HG03196 (cell line): ENCODE data around the gene SGSM2.

Source experiments
- ATAC-seq: cut with Tn5 transposase; IDR thresholded peaks from one replicate; pipeline ENCODE4 v1.9.1; 2021; ENCODE audit not compliant: unreplicated experiment

The SGSM2 gene

DNA sequence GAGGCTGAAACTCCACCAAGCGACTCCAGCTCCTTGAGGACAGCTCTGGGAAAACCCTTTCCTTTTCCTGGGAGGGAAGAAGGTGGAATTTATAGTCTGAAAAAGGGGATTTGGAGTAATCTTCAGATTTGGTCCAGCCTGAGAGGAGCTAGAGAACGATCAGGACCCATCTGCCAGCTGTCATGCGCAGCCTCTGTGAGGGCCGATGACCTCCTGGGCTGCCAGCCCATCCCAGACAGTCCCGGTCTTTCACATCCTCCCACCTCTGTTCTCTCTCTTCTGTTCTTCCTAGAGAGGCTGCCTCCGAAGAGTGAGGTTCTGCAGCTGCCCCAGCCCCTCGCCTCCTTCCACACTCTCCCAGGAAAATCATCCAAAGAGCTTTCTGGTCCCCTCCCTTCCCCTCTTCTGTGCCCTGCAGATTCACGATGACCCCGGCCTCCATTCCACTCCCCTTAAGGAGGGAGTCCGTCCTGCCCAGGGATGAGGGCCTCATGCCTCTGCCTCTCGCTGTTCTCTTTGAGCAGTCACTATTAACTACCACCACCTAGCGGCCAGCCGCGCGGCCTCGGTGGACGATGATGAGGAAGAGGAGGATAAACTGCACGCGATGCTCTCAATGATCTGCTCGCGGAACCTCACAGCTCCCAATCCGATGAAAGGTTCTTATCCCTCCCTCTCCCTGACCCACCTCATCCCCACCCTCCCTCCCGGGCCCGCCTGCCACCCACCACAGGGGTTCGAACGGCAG lies 29.6 kb downstream of the SGSM2 start:
- no peak for ATAC-seq

GRCh38 chr17:2368359-2368758 lies 31.1 kb downstream of the SGSM2 start:
- ATAC-seq: no peak

- ATAC-seq: no peak
These were observed 31.7 kb downstream of the SGSM2 start for GRCh38 chr17:2369039-2369438.

GRCh38 chr17:2369551-2370210 lies 32.4 kb downstream of the SGSM2 start:
- ATAC-seq: no peak

DNA sequence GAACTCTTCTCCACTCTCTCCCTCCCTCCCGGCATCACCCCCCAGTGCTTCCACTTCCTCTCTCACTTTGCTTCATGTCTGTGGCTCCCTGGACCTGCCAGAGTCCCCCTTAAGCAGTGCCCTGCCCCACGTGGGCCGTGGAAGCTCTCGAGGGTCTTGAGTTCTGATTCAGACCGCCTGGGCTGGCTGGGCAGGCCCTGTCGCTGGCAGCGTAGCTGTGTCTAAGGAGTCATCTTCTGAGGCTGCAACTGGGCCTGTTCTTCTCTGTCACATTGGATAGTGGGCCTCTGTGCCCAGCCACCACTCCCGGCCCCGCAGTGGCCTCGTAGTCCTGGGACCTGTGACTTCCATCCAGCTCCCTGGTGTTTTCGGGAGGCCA lies 32.9 kb downstream of the SGSM2 start:
- ATAC-seq: no peak

DNA sequence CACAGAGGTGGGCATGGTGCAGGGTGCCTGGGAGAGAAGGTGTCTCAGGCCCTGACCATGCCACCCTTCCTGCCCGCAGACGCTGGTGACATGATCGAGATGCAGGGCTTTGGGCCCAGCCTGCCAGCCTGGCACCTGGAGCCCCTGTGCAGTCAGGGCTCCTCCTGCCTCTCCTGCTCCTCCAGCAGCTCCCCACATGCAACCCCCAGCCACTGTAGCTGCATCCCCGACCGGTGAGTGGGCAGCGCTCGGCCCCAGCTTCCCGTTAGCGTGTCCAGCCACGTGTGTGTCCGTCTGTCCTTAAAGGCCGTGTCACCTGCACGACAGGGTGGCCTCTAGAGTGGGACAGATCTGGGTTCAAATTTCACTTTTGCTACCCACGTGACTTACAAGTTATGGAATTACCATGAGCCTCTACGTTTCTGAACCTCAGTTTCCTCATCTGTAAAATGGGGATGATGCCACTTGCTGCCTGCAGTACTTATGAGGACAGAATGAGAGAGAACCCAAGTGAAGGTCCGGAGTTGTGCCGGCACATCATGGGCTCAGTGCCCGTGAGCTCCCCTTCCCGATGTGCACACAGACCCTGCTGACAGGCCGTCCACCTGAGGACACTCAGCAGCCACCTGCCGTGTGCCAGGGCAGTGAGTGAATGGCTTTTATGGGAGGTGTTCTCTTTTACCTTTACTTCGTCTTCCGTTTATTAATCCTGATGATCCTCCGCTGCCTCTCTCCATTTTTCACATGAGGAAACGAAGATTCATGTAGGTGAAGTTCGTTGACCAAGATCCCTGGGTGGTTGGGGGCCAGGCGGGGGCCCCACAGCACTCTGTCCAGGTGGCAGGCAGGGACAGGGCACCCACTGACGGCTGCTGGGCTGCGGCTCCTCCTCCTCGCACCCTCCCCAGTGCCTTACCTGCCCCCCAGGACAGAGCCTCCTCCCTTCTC lies 34.2 kb downstream of the SGSM2 start:
- no peak for ATAC-seq

DNA sequence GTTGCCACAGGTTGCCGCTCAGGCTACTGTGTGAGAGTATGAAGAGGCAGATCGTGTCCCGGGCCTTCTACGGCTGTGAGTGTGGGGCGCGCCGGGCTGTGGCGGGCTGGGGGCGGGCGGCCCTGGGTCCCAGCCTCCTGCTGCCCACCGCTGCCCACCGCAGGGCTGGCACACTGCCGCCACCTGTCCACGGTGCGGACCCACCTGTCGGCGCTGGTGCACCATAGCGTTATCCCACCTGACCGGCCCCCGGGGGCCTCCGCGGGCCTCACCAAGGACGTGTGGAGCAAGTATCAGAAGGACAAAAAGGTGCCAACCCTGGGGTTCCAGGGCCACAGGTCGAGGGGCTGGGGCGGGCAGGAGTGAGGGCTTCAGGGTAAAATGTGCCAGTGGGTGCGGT lies 34.9 kb downstream of the SGSM2 start:
- ATAC-seq: no peak

DNA sequence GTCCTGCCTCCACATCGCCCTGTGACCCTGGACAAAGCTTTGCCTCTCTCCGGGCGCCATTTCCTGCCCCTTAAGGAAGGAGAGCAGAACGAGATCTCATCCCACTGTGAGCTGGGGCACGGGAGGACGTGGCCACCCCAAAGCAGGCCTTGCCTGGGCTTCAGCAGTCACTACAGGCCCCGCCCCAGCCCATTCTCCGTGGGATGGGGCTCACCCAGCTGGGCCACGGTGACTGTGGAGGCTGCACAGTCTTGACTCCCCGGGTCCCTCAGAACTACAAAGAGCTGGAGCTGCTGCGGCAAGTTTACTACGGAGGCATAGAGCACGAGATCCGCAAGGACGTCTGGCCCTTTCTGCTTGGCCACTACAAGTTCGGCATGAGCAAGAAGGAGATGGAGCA lies 35.4 kb downstream of the SGSM2 start:
- ATAC-seq: no peak

DNA sequence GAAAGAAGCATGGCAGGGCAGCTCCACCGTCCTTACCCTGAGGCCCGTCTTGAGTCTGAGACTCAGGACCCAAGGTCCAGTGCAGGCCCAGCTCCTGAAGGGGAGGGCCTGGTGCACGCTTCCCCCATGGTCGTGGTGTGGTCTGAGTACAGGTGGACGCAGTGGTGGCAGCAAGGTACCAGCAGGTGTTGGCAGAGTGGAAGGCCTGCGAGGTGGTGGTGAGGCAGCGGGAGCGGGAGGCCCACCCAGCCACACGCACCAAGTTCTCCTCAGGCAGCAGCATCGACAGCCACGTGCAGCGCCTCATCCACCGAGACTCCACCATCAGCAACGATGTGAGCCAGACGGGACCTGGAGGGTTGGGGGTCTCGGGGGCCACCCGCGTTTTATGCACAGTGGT lies 35.9 kb downstream of the SGSM2 start:
- ATAC-seq: no peak

DNA sequence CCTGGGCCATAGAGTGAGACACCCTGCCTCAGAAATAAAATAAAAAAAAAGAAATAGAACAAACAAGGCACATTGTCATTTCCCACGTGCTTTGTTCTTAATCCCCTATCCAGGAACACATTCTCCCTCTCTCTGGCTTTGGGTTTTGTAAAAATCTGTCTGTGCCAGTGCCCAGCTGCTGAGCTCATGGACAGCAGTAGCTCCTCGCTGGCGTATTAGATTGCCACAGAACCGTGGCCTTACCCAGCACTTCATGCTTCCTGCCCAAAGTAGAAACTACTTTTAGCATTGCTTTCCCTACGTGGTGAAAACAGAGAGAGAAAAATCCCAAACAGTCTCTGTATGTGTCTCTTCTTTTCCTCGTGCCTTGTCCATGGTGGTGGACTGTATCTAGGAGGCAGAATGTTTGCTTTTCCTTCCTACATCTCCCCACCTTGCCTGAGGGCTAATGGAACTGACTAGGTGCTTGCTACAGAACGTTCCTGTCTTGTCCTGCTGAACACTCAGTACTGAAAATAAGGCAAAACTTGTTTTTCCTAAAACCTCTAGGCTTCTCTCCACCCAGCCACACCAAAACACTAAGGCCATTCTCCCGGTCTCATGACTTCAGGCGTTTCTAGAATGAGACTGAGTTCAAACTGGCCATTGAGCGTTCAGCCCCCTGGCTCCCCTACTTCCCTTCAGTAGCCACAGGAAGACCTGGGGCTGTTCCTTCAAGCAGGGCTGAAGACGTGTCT lies 37.4 kb downstream of the SGSM2 start:
- ATAC-seq: no peak

DNA sequence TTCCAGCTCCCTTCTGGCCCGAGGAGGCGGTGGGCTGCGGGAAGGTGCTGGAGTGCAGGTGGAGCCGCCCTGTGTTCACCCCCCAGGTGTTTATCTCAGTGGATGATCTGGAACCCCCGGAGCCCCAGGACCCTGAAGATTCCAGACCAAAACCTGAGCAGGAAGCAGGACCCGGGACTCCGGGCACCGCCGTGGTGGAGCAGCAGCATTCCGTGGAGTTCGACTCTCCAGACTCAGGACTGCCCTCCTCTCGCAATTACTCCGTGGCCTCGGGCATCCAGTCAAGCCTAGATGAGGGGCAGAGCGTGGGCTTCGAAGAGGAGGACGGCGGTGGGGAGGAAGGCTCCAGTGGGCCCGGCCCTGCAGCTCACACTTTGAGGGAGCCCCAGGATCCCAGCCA lies 38.1 kb downstream of the SGSM2 start:
- no peak for ATAC-seq

DNA sequence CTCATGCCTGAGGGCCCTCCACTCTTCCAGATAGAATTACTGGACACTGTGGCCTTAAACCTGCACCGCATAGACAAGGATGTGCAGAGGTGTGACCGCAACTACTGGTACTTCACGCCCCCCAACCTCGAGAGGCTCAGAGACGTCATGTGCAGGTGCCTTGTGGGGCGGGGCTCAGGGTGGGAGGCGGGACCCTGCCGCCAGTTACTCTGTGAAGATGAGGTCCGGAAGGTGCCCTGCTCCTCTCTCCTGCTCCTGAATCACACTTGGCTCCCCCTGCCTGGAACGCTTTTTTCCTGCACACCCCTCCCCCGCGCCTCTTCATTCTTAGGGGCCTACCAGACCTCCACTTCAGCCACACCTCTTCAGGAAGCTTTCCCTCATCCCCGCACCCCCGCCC lies 38.8 kb downstream of the SGSM2 start:
- ATAC-seq: no peak

GRCh38 chr17:2377659-2378058 lies 40.4 kb downstream of the SGSM2 start:
- ATAC-seq: no peak

DNA sequence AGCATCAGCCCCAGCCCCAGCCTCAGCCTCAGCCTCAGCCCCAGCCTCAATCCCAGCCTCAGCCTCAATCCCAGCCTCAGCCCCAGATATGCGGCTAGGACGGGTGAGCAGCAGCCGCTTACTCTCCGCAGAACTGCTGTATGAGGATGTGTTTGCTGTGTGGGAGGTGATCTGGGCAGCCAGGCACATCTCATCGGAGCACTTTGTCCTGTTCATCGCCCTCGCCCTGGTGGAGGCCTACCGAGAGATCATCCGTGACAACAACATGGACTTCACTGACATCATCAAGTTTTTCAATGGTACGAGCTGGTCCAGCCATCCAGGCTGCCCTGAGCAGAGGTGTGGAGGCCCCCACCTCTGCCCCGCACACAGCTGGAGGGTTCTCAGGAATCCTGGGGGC lies 41.6 kb downstream of the SGSM2 start:
- no peak for ATAC-seq

- ATAC-seq: no peak
These were observed 42.4 kb downstream of the SGSM2 start for GRCh38 chr17:2379489-2380225.

- no peak for ATAC-seq
These were observed 43.1 kb downstream of the SGSM2 start for GRCh38 chr17:2380226-2380922.

- ATAC-seq: no peak
These were observed 43.8 kb downstream of the SGSM2 start for GRCh38 chr17:2380950-2381649.

DNA sequence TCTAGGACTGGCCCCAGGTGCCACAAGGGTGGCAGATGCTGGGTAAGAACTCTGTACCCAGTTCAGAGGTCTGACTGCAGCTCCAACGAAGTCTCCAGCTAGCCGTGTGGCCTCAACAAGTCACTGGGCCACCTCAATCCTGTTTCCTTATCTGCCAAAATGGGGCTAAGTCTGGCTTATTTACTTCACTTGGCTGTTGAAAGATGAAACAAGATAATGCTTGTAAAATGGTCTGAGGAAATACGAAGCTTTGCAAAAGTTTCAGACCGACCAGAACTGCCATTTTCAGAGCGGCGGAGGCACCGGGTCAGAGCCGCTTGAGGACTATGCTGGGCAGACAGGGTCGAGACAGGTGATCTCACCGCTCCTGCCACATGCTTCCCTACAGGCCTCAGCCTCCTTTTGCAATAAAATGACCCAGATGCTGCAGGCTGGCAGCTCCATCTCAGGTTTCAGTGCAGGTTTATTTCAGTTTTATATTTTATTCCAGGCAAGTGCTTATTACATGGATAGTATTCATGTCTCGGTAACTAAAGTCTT lies 46.4 kb downstream of the SGSM2 start:
- no peak for ATAC-seq
